Measurements from ENCODE around the gene KLHL1.

KLHL1 gene

GRCh38 chr13:70054572-70054971 lies 53.7 kb downstream of the KLHL1 start:
- no peak for DNase-seq (ENCODE audit: low read depth)
- no peak overlapping the region for H3K4me3 ChIP-seq (ENCODE audit: low read depth, low read length)
- no peak for TF ChIP-seq CTCF (IDR thresholded peaks at IDR 0.05; ENCODE audit: low read depth, low read length, missing control alignments)

GRCh38 chr13:70051531-70051930 lies 56.7 kb downstream of the KLHL1 start:
- DNase-seq (ENCODE audit: low read depth) = no peak
- no peak for TF ChIP-seq CTCF (IDR thresholded peaks at IDR 0.05; ENCODE audit: low read depth, low read length, missing control alignments)
- H3K4me3 ChIP-seq (ENCODE audit: low read depth, low read length) = no peak overlapping the region

GRCh38 chr13:70043685-70044084 lies 64.6 kb downstream of the KLHL1 start:
- TF ChIP-seq CTCF (IDR thresholded peaks at IDR 0.05; ENCODE audit: low read depth, low read length, missing control alignments) = no peak
- no peak overlapping the region for H3K4me3 ChIP-seq (ENCODE audit: low read depth, low read length)
- DNase-seq (ENCODE audit: low read depth) = no peak

GRCh38 chr13:70042193-70042592 lies 66.1 kb downstream of the KLHL1 start:
- TF ChIP-seq CTCF (IDR thresholded peaks at IDR 0.05; ENCODE audit: low read depth, low read length, missing control alignments) = no peak
- DNase-seq (ENCODE audit: low read depth) = no peak

GRCh38 chr13:70034286-70034685 lies 74.0 kb downstream of the KLHL1 start:
- DNase-seq (ENCODE audit: low read depth) = no peak
- TF ChIP-seq CTCF (IDR thresholded peaks at IDR 0.05; ENCODE audit: low read depth, low read length, missing control alignments) = no peak
- no peak overlapping the region for H3K4me3 ChIP-seq (ENCODE audit: low read depth, low read length)

More at GRCh38 chr13:70042193-70042592, 66.1 kb downstream of the KLHL1 start:
- no peak overlapping the region for H3K4me3 ChIP-seq (ENCODE audit: low read depth, low read length)

- no peak for TF ChIP-seq CTCF (IDR thresholded peaks at IDR 0.05; ENCODE audit: low read depth, low read length, missing control alignments)
- no peak overlapping the region for H3K4me3 ChIP-seq (ENCODE audit: low read depth, low read length)
- DNase-seq (ENCODE audit: low read depth) = no peak
These were observed 80.7 kb downstream of the KLHL1 start for GRCh38 chr13:70027551-70027950.

GRCh38 chr13:70023516-70023915 lies 84.7 kb downstream of the KLHL1 start:
- no peak overlapping the region for H3K4me3 ChIP-seq (ENCODE audit: low read depth, low read length)
- TF ChIP-seq CTCF (IDR thresholded peaks at IDR 0.05; ENCODE audit: low read depth, low read length, missing control alignments) = no peak
- DNase-seq (ENCODE audit: low read depth) = no peak
